ENCODE data around the gene TNK1.

DNA sequence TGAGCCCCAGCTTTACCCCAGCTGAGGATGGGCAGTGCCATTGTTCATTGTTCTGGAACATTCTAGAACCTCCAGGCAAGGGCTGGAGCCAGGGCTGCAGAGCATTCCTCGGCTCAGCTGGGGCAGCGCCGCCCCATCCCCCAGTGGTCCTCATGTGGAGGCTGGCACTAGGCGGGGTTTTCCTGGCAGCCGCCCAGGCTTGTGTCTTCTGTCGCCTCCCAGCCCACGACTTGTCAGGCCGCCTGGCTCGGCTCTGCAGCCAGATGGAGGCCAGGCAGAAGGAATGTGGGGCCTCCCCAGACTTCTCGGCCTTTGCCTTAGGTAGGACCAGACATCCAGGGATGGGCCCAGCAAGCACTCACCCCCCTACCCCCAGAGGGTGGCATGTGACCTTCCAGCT is 25.8 kb upstream of the TNK1 start, which contains the start of gene TMEM95:
- TF ChIP-seq, protein P1, sequence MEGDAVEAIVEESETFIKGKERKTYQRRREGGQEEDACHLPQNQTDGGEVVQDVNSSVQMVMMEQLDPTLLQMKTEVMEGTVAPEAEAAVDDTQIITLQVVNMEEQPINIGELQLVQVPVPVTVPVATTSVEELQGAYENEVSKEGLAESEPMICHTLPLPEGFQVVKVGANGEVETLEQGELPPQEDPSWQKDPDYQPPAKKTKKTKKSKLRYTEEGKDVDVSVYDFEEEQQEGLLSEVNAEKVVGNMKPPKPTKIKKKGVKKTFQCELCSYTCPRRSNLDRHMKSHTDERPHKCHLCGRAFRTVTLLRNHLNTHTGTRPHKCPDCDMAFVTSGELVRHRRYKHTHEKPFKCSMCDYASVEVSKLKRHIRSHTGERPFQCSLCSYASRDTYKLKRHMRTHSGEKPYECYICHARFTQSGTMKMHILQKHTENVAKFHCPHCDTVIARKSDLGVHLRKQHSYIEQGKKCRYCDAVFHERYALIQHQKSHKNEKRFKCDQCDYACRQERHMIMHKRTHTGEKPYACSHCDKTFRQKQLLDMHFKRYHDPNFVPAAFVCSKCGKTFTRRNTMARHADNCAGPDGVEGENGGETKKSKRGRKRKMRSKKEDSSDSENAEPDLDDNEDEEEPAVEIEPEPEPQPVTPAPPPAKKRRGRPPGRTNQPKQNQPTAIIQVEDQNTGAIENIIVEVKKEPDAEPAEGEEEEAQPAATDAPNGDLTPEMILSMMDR (IDR thresholded peaks at IDR 0.05) = no peak
- TF ChIP-seq POLR2A (IDR thresholded peaks at IDR 0.05) = no peak
